IPS-20b (cell line): ENCODE results near the gene FRRS1.

Experiments
- H3K27ac ChIP-seq: one replicate; pipeline ENCODE4 v1.5.1; 2013; ENCODE audit warnings: low read length
- H3K27me3 ChIP-seq: 2 replicates; pipeline ENCODE4 v1.6.1; 2013; ENCODE audit warnings: mild to moderate bottlenecking, low read length, inconsistent platforms; ENCODE audit not compliant: insufficient read depth
- H3K36me3 ChIP-seq: 2 replicates; pipeline ENCODE4 v1.6.1; 2013; ENCODE audit warnings: low read depth, mild to moderate bottlenecking, inconsistent platforms, low read length, moderate library complexity; ENCODE audit not compliant: insufficient read depth
- H3K4me1 ChIP-seq: 2 replicates; pipeline ENCODE4 v1.6.1; 2013; ENCODE audit warnings: mild to moderate bottlenecking, control low read depth, inconsistent platforms, low read length, moderate library complexity; ENCODE audit not compliant: insufficient read depth
- H3K4me3 ChIP-seq: 2 replicates; pipeline ENCODE4 v1.5.1; 2013; ENCODE audit warnings: mild to moderate bottlenecking, low read length, inconsistent platforms
- H3K9ac ChIP-seq: 2 replicates; pipeline ENCODE4 v1.6.1; 2013; ENCODE audit warnings: low read depth, mild to moderate bottlenecking, inconsistent platforms, low read length, moderate library complexity
- H3K9me3 ChIP-seq: 2 replicates; pipeline ENCODE4 v1.6.1; 2013; ENCODE audit warnings: mild to moderate bottlenecking, low read depth, low read length, inconsistent platforms; ENCODE audit not compliant: insufficient read depth

The FRRS1 gene

GRCh38 chr1:99674115-99675064, 92.0 kb downstream of the FRRS1 start:
- Histone ChIP-seq H3K36me3 (no peaks in the 10 kb centered on the region), H3K27ac (no peak overlapping the region)

GRCh38 chr1:99673315-99673714, 93.1 kb downstream of the FRRS1 start:
- Histone ChIP-seq H3K36me3 (no peaks in the 10 kb centered on the region), H3K4me3 (no peak overlapping the region), H3K9ac (no peak overlapping the region), H3K27ac (no peak overlapping the region), H3K4me1 (no peaks in the 10 kb centered on the region), H3K9me3 (no peaks in the 10 kb centered on the region), H3K27me3 (no peaks in the 10 kb centered on the region)

More at GRCh38 chr1:99674115-99675064, 92.0 kb downstream of the FRRS1 start:
- Histone ChIP-seq H3K4me1 (no peaks in the 10 kb centered on the region; the same call in 1 of the 2 replicates), H3K9me3 (no peaks in the 10 kb centered on the region), H3K9ac (no peak overlapping the region), H3K27me3 (no peaks in the 10 kb centered on the region), H3K4me3 (no peak overlapping the region)

DNA sequence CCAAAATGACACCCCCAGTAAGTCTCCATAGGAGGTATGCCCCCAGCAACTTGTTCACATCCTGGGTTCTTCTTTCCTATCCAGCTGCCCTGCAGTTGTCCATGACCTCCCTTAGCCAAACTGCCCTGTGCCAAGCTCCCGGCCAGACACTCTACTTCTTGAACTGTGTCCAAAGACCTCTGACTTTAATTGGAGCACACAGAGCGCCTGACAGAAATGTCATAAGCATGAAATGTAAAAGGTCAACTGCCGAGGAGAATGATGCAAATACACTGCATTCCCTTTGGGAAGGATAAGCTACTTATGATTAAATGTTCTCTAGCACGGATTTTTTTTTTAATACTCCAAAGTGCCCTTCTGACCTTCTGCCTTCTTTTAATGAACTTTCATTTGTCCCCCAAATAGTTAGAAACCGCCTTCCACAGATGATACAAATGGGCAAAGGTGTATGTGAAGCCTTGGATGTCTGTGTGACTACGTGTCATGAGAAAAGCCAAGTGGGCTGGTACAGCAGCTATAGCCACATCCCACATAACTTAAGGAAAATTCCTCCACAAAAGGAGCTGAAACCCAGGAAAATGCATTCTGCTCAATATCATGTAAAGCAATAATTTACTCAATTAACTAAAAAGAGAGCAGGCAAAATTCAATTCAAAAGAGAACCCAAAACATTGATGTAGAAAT, 93.8 kb downstream of the FRRS1 start:
- no peaks in the 10 kb centered on the region for H3K36me3 ChIP-seq
- no peak overlapping the region for H3K9ac ChIP-seq
- H3K27ac ChIP-seq = no peak overlapping the region

GRCh38 chr1:99672038-99672437, 94.4 kb downstream of the FRRS1 start:
- Histone ChIP-seq H3K27me3 (no peaks in the 10 kb centered on the region), H3K9me3 (no peaks in the 10 kb centered on the region), H3K27ac (no peak overlapping the region), H3K4me1 (no peaks in the 10 kb centered on the region), H3K4me3 (no peak overlapping the region), H3K36me3 (no peaks in the 10 kb centered on the region), H3K9ac (no peak overlapping the region)

More for the DNA sequence above, 93.8 kb downstream of the FRRS1 start:
- no peaks in the 10 kb centered on the region for H3K27me3 ChIP-seq
- H3K9me3 ChIP-seq = no peaks in the 10 kb centered on the region
- no peak overlapping the region for H3K4me3 ChIP-seq
- H3K4me1 ChIP-seq = no peaks in the 10 kb centered on the region

- no peak overlapping the region for H3K9ac ChIP-seq
- H3K27me3 ChIP-seq = no peaks in the 10 kb centered on the region
- H3K4me3 ChIP-seq = no peak overlapping the region
- no peak overlapping the region for H3K27ac ChIP-seq
- H3K4me1 ChIP-seq = no peaks in the 10 kb centered on the region
- H3K36me3 ChIP-seq = no peaks in the 10 kb centered on the region
- H3K9me3 ChIP-seq = no peaks in the 10 kb centered on the region
Measured at GRCh38 chr1:99670583-99670982, 95.9 kb downstream of the FRRS1 start.

DNA sequence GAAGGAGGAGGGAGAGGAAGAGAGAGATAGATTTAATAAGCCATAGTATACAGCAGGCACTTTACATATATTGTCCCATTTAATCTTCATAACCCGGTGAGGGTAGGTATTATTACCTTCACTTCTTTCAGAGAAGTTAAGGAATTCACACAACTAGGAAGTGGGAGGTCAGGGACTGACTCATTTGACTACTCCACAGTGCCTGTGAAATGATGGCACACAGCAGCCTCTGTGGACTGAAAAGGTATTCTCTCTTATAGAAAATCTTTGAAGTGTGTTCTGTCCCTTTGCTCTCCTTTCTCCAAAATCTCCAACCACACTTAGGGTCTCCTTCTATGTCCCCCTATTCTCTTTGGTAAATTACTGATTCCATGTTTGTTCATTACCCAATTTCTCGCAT, 96.6 kb downstream of the FRRS1 start:
- no peak overlapping the region for H3K4me3 ChIP-seq
- H3K27ac ChIP-seq = no peak overlapping the region
- no peaks in the 10 kb centered on the region for H3K36me3 ChIP-seq
- H3K9ac ChIP-seq = no peak overlapping the region
- H3K4me1 ChIP-seq = no peaks in the 10 kb centered on the region
- no peaks in the 10 kb centered on the region for H3K9me3 ChIP-seq
- H3K27me3 ChIP-seq = no peaks in the 10 kb centered on the region

DNA sequence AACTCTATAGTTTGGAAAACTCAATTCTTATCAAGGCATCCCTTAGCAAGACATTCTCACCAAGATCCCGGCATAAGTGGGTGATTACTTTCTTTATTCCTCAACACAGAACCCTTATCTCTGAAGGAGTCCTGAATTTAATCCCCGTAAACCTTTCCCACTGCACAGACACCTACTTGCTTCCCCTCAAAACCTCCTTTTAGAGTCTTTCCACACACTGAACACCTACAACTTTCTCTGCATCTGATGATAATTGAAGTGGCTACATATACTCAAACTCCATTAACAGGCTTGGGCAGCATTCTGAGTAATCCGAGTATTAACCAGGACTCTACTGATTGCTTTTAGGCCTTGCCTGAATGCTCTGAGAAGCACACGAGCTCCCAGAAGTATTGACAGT, 97.1 kb downstream of the FRRS1 start:
- no peaks in the 10 kb centered on the region for H3K27me3 ChIP-seq
- H3K4me1 ChIP-seq = no peaks in the 10 kb centered on the region
- no peaks in the 10 kb centered on the region for H3K36me3 ChIP-seq
- H3K9me3 ChIP-seq = no peaks in the 10 kb centered on the region
- H3K9ac ChIP-seq = no peak overlapping the region
- H3K4me3 ChIP-seq = no peak overlapping the region
- no peak overlapping the region for H3K27ac ChIP-seq

- no peaks in the 10 kb centered on the region for H3K4me1 ChIP-seq
- no peak overlapping the region for H3K9ac ChIP-seq
- H3K4me3 ChIP-seq = no peak overlapping the region
- no peaks in the 10 kb centered on the region for H3K36me3 ChIP-seq
- H3K27ac ChIP-seq = no peak overlapping the region
- H3K27me3 ChIP-seq = no peaks in the 10 kb centered on the region
- H3K9me3 ChIP-seq = no peaks in the 10 kb centered on the region
Measured at GRCh38 chr1:99665212-99665611, 101.2 kb downstream of the FRRS1 start.

GRCh38 chr1:99663501-99663900, 102.9 kb downstream of the FRRS1 start:
- no peak overlapping the region for H3K9ac ChIP-seq
- H3K9me3 ChIP-seq = no peaks in the 10 kb centered on the region
- no peak overlapping the region for H3K4me3 ChIP-seq
- H3K36me3 ChIP-seq = no peaks in the 10 kb centered on the region
- H3K27me3 ChIP-seq = no peaks in the 10 kb centered on the region
- no peaks in the 10 kb centered on the region for H3K4me1 ChIP-seq
- no peak overlapping the region for H3K27ac ChIP-seq

DNA sequence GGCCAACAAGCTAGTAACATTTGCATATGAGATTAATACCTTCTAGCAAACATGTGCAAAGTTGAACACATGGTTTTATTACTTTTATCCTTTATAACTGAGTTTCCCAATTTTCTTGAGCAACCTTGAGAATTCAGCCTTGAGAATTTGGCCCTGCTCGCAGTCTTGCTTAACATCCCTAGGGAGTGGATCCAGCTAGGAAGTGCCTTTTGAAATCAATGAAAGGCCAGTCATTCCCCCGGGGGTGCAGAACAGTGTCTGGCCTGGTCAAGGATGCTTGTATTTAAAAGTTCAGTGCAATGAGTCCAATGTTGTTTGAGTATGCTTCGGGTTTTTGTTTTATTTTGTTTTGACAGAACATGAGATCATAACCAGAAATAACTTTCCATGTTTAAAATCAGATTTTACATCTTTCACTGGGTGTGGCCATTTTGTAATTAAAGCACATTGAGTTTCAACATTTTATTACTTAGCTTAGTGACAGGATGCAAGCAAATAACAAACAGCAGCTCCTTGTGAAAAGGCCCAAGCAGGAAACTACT, 103.8 kb downstream of the FRRS1 start:
- Histone ChIP-seq H3K36me3 (no peaks in the 10 kb centered on the region), H3K9ac (no peak overlapping the region), H3K4me3 (no peak overlapping the region), H3K27ac (no peak overlapping the region), H3K27me3 (no peaks in the 10 kb centered on the region), H3K9me3 (no peaks in the 10 kb centered on the region), H3K4me1 (no peaks in the 10 kb centered on the region)

- Histone ChIP-seq H3K9me3 (no peaks in the 10 kb centered on the region), H3K27me3 (no peaks in the 10 kb centered on the region), H3K4me1 (no peaks in the 10 kb centered on the region), H3K9ac (no peak overlapping the region), H3K27ac (no peak overlapping the region), H3K4me3 (no peak overlapping the region), H3K36me3 (no peaks in the 10 kb centered on the region)
Measured at GRCh38 chr1:99661780-99662179, 104.7 kb downstream of the FRRS1 start.

DNA sequence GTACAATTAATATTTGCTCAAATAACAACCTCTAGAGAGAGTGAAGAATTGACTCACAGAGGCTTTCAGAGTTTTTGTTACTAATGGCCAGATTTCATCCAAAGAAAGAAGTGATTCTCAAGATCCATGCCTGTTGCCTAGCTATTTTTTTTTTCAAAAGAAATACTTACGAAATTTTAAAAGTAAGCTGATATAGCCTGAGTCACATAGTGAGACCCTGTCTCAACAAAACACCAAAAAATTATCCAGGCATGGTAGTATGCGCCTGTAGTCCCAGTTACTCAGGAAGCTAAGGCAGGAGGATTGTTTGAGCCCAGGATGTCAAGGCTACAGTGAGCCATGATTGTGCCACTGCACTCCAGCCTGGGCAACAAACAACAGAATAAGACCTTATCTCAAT, 105.9 kb downstream of the FRRS1 start:
- Histone ChIP-seq H3K4me3 (no peak overlapping the region), H3K27me3 (no peaks in the 10 kb centered on the region), H3K36me3 (no peaks in the 10 kb centered on the region), H3K9me3 (no peaks in the 10 kb centered on the region), H3K9ac (no peak overlapping the region), H3K4me1 (no peaks in the 10 kb centered on the region), H3K27ac (no peak overlapping the region)
